AG04450 (cell line): ENCODE measurements around the gene CELA3B. TPM values are rescaled to one million over a fixed set of nuclear protein-coding genes. Genes with fewer than 3 reads are reported as not detected.

ENCODE experiments used
- CTCF ChIA-PET: fragments of 300-600, 350-600 bp; formaldehyde crosslinking; extraction: SDS; loops from one replicate; lab custom pipeline; 2022; ENCODE audit warnings: antibody characterized with exemption, inconsistent platforms; lab: Charles Lee
- POLR2A ChIA-PET: fragments of 350-600 bp; formaldehyde crosslinking; extraction: SDS; loops from one replicate; lab custom pipeline; 2021; ENCODE audit warnings: antibody characterized with exemption, inconsistent platforms; lab: Yijun Ruan, JAX
- DNase-seq: peaks from one replicate; pipeline ENCODE4 v3.0.0-alpha.2; 2011; ENCODE audit warnings: low read depth, low spot score
- H3K27ac ChIP-seq: one replicate; pipeline ENCODE4 v1.5.1; 2012; ENCODE audit warnings: low read depth, low read length, control low read depth
- H3K27me3 ChIP-seq: one replicate; pipeline ENCODE4 v1.6.0; 2012; ENCODE audit warnings: low read length; ENCODE audit not compliant: control insufficient read depth, insufficient read depth
- H3K4me3 ChIP-seq: 2 replicates; pipeline ENCODE4 v1.5.1; 2011; ENCODE audit warnings: mild to moderate bottlenecking, low read depth, low read length, control low read depth
- H3K9me3 ChIP-seq: 2 replicates; pipeline ENCODE4 v1.5.1; 2012; ENCODE audit warnings: low read length; ENCODE audit not compliant: control insufficient read depth, insufficient read depth
- polyA plus RNA-seq: library from polyadenylated mRNA; depleted of rRNA; stranded (reverse); fragments of >200 nt; gene quantifications from 2 replicates; pipeline ENCODE4 v1.2.3, GENCODE V29; 2011
- TF ChIP-seq, protein P1 (sequence below): IDR thresholded peaks from 2 replicates; pipeline ENCODE4 v1.5.1; 2011; ENCODE audit warnings: low read depth, low read length, control low read depth, inconsistent platforms

The CELA3B gene
- polyA plus RNA-seq, 1 experiment: not detected

- TF ChIP-seq, protein P1, sequence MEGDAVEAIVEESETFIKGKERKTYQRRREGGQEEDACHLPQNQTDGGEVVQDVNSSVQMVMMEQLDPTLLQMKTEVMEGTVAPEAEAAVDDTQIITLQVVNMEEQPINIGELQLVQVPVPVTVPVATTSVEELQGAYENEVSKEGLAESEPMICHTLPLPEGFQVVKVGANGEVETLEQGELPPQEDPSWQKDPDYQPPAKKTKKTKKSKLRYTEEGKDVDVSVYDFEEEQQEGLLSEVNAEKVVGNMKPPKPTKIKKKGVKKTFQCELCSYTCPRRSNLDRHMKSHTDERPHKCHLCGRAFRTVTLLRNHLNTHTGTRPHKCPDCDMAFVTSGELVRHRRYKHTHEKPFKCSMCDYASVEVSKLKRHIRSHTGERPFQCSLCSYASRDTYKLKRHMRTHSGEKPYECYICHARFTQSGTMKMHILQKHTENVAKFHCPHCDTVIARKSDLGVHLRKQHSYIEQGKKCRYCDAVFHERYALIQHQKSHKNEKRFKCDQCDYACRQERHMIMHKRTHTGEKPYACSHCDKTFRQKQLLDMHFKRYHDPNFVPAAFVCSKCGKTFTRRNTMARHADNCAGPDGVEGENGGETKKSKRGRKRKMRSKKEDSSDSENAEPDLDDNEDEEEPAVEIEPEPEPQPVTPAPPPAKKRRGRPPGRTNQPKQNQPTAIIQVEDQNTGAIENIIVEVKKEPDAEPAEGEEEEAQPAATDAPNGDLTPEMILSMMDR: no peak
- Histone ChIP-seq H3K27ac (no peak overlapping the region), H3K9me3 (no peaks in the 10 kb centered on the region), H3K4me3 (no peak overlapping the region), H3K27me3 (peaks cover 5% of the 10 kb centered on the region)
- ChIA-PET CTCF (interaction anchor here (1.4 kb wide), 1 partner anchor 12 kb away, joined by 3 read pairs; no protein-coding TSS in a partner anchor), POLR2A (interaction anchor here (0.6 kb wide), 1 partner anchor 35 kb away, joined by 3 read pairs; no protein-coding TSS in a partner anchor)
- DNase-seq: no peak
These were observed 25.5 kb upstream of the CELA3B start for GRCh38 chr1:21951226-21951870.

DNA sequence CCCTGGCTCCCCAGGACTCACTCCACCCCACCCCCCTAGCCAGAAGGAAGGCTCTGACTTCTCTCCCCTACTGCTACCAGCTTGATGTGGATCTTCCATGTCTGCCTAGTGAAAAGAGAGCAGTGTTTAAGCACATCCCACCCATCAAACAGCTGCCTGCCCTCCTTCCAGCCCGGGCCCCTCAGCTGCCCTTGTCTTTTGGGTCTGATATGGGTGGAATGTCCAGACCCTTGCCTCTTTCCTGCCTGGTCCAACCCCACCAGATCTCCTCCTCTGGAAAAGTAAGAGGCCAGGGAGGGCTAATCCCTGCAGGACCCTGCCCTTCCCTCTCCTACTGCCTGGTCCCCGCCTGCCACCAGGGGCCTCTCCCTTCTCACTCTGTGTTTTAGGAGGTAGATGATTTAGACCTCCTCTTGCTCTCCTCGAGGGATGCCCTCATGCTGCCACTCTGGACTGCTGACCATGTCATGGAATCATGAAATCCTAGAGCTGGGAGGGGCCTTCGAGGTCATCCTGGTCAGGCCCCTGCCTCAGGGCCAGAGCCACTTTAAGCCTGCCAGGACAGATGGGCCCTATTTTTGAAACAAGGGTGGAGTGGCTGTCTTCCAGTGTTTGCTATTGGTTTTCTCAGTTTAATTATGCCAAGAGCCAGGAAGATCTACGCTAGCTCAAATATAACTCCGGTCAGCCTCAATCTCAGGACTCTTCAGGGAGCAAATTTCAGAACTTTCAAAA is 23.9 kb upstream of the CELA3B start:
- Histone ChIP-seq H3K4me3 (no peak overlapping the region), H3K9me3 (no peaks in the 10 kb centered on the region), H3K27ac (no peak overlapping the region), H3K27me3 (peaks cover 5% of the 10 kb centered on the region)
- TF ChIP-seq, protein P1: no peak
- DNase-seq: no peak
- CTCF ChIA-PET: no interaction called here
- POLR2A ChIA-PET: no interaction called here

DNA sequence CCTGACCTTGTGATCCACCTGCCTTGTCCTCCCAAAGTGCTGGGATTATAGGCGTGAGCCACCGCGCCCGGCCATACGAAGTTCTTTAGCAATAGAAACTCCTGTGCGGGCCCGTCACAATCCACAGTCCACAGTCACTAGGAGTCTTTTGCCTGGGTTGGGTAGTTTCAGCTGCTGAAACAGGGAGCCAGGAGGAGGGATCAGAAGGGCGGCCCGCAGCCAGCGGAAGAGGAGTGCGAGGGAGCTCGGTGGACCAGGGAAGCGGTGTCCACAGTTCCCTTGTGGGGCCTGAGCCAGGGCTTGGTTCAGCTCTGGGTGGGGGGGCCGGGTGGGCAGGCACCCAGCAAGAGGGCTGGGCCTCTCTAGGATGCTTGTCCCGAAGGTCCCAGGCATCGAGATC is 21.8 kb upstream of the CELA3B start:
- Histone ChIP-seq H3K4me3 (no peak overlapping the region), H3K9me3 (no peaks in the 10 kb centered on the region), H3K27ac (no peak overlapping the region), H3K27me3 (peaks cover 5% of the 10 kb centered on the region)
- ChIA-PET CTCF (interaction anchor here (1.2 to 1.9 kb wide), 3 partner anchors 8 to 15 kb away, joined by 3 to 6 read pairs (median 5); no protein-coding TSS in a partner anchor), POLR2A (no interaction called here)
- TF ChIP-seq, protein P1: no peak
- DNase-seq: no peak

GRCh38 chr1:21955501-21956281 is 21.1 kb upstream of the CELA3B start:
- ChIA-PET CTCF (interaction anchor here (1.2 to 1.9 kb wide), 3 partner anchors 8 to 16 kb away, joined by 3 to 6 read pairs (median 5); no protein-coding TSS in a partner anchor), POLR2A (no interaction called here)
- no peak for DNase-seq
- peaks cover 3% of the 10 kb centered on the region for H3K27me3 ChIP-seq
- H3K4me3 ChIP-seq: no peak overlapping the region
- no peaks in the 10 kb centered on the region for H3K9me3 ChIP-seq
- no peak overlapping the region for H3K27ac ChIP-seq
- TF ChIP-seq, protein P1: no peak
